Endothelial cell of umbilical vein (primary cell): ENCODE results near the gene RRP1. TPM values are rescaled to one million over a fixed set of nuclear protein-coding genes. Genes with fewer than 3 reads are reported as not detected.

Experiments
- BruUV-seq: library from RNA; stranded (reverse); fragments of 400-500 nt; replicated peaks from 2 replicates; lab custom pipeline; 2021; lab: Mats Ljungman, UMichigan
- CTCF ChIA-PET: fragments of 300-600, 350-600 bp; sonication (Branson Sonifier 250); formaldehyde crosslinking; loops from one replicate; lab custom pipeline; 2021; ENCODE audit warnings: antibody characterized with exemption, inconsistent platforms; lab: Charles Lee
- POLR2A ChIA-PET: fragments of 300-600, 350-600 bp; sonication (Branson Sonifier 250); formaldehyde crosslinking; loops from one replicate; lab custom pipeline; 2021; ENCODE audit warnings: antibody characterized with exemption, inconsistent platforms; lab: Charles Lee
- DNase-seq: peaks from one replicate; pipeline ENCODE4 v3.0.0-alpha.2; 2011; ENCODE audit warnings: low read depth, low spot score
- FAIRE-seq: peaks from 2 replicates; lab custom pipeline; 2011; peaks lifted over from hg19 to GRCh38; lab: Jason Lieb, UNC
- H2AFZ ChIP-seq: 2 replicates; pipeline ENCODE4 v1.6.0; 2012; ENCODE audit warnings: low read depth, low read length, control low read depth, inconsistent platforms
- H3K27ac ChIP-seq: 2 replicates; pipeline ENCODE4 v1.5.1; 2011; ENCODE audit warnings: low read depth, mild to moderate bottlenecking, control low read depth, low read length, moderate library complexity; ENCODE audit not compliant: insufficient read depth
- H3K27me3 ChIP-seq, 2 experiments: 2 replicates each; pipeline versions ENCODE4 v1.6.0 to v1.6.1; 2011; ENCODE audit warnings: low read length in 2 of 2, mixed read lengths in 1 of 2; ENCODE audit not compliant: control insufficient read depth in 2 of 2, insufficient read depth in 2 of 2
- H3K36me3 ChIP-seq, 2 experiments: 2 replicates in 1 of 2; 3 replicates in 1 of 2; pipeline ENCODE4 v1.5.1; 2011; ENCODE audit warnings: low read length in 2 of 2, mild to moderate bottlenecking in 1 of 2, moderate library complexity in 1 of 2; ENCODE audit not compliant: control insufficient read depth in 2 of 2, insufficient read depth in 2 of 2; ENCODE audit errors: extremely low read depth in 1 of 2
- H3K4me1 ChIP-seq: 3 replicates; pipeline ENCODE4 v1.5.1; 2011; ENCODE audit warnings: mild to moderate bottlenecking, low read length; ENCODE audit not compliant: control insufficient read depth, insufficient read depth; ENCODE audit errors: extremely low read depth
- H3K4me2 ChIP-seq: 2 replicates; pipeline ENCODE4 v1.6.1; 2011; ENCODE audit warnings: low read length, control low read depth, mixed read lengths; ENCODE audit not compliant: insufficient read depth
- H3K4me3 ChIP-seq, 3 experiments: fragments of 200-600 bp in 1 of 3; sonication (generic), shearing (Covaris generic) in 1 of 3; replicated peaks in 1 of 3; 2 replicates each; pipeline ENCODE4 v1.5.1; 2011 to 2016; ENCODE audit warnings: control low read depth in 3 of 3, low read length in 3 of 3, mild to moderate bottlenecking in 2 of 3, inconsistent platforms in 1 of 3, low read depth in 1 of 3, moderate library complexity in 1 of 3; ENCODE audit not compliant: insufficient read depth in 1 of 3
- H3K79me2 ChIP-seq: 2 replicates; pipeline ENCODE4 v1.6.0; 2012; ENCODE audit warnings: low read length, inconsistent platforms; ENCODE audit not compliant: control insufficient read depth, insufficient read depth
- H3K9ac ChIP-seq: replicated peaks from 2 replicates; pipeline ENCODE3; 2011; ENCODE audit warnings: low read length, control low read depth; ENCODE audit not compliant: insufficient read depth; ENCODE audit errors: extremely low read depth
- H3K9me1 ChIP-seq: replicated peaks from 3 replicates; pipeline ENCODE4 v1.6.0; 2011; ENCODE audit warnings: mild to moderate bottlenecking, low read length; ENCODE audit not compliant: control insufficient read depth, insufficient read depth; ENCODE audit errors: extremely low read depth
- H3K9me3 ChIP-seq: replicated peaks from 2 replicates; pipeline ENCODE4 v1.5.1; 2012; ENCODE audit warnings: low read length, inconsistent platforms; ENCODE audit not compliant: control insufficient read depth, insufficient read depth
- H4K20me1 ChIP-seq: replicated peaks from 2 replicates; pipeline ENCODE3; 2011; ENCODE audit warnings: mild to moderate bottlenecking, low read length; ENCODE audit not compliant: control insufficient read depth, insufficient read depth; ENCODE audit errors: extremely low read depth
- CTCF ChIP-seq, 2 donors: IDR thresholded peaks; 1 replicate in 1 of 2; 2 replicates in 1 of 2; pipeline ENCODE4 v1.5.1; 2011; ENCODE audit warnings: low read length in 2 of 2, mild to moderate bottlenecking in 2 of 2, moderate library complexity in 2 of 2, control low read depth in 1 of 2, inconsistent platforms in 1 of 2, low read depth in 1 of 2; ENCODE audit not compliant: insufficient read depth in 1 of 2; ENCODE audit errors: extremely low read depth in 1 of 2
- EZH2 ChIP-seq: IDR thresholded peaks from 2 replicates; pipeline ENCODE4 v1.6.1; 2012; ENCODE audit warnings: borderline replicate concordance, low read depth, mild to moderate bottlenecking, moderate library complexity, low read length, inconsistent platforms; ENCODE audit not compliant: severe bottlenecking
- FOS ChIP-seq: IDR thresholded peaks from 2 replicates; pipeline ENCODE4 v1.6.1; 2011; ENCODE audit warnings: mild to moderate bottlenecking, low read length, moderate library complexity, borderline replicate concordance; ENCODE audit not compliant: insufficient read depth
- GATA2 ChIP-seq: IDR thresholded peaks from 2 replicates; pipeline ENCODE4 v1.7.0; 2011; ENCODE audit warnings: low read depth, mild to moderate bottlenecking, moderate library complexity, mixed read lengths, low read length; ENCODE audit not compliant: insufficient read length, insufficient read depth
- JUN ChIP-seq: IDR thresholded peaks from 2 replicates; pipeline ENCODE4 v1.6.1; 2011; ENCODE audit warnings: borderline replicate concordance, low read depth; ENCODE audit not compliant: insufficient read length, insufficient read depth
- MAX ChIP-seq: IDR thresholded peaks from 2 replicates; pipeline ENCODE4 v1.6.1; 2011; ENCODE audit not compliant: insufficient read depth, insufficient read length
- MYC ChIP-seq: IDR thresholded peaks from one replicate; pipeline ENCODE4 v1.6.1; 2011; ENCODE audit warnings: mild to moderate bottlenecking, low read depth, low read length
- POLR2A ChIP-seq: IDR thresholded peaks from 2 replicates; pipeline ENCODE4 v1.6.1; 2012; ENCODE audit warnings: low read depth, mild to moderate bottlenecking, control low read depth, low read length
- POLR2AphosphoS5 ChIP-seq: IDR thresholded peaks from 2 replicates; pipeline ENCODE4 v1.6.1; 2012; ENCODE audit warnings: low read depth, mild to moderate bottlenecking, control low read depth, low read length, moderate library complexity; ENCODE audit not compliant: insufficient read depth
- dilution Hi-C: fragments of 300-500 bp; cut with MboI; formaldehyde crosslinking; loops from one replicate; pipeline ENCODE4 v1.15.0; 2019; ENCODE audit warnings: low sequenced_read_pairs; ENCODE audit not compliant: extremely low pct_ligation_motif_present
- intact Hi-C: fragments of 100-400 bp; cut with micrococcal nuclease; formaldehyde crosslinking; loops from one replicate; pipeline ENCODE4 v1.10.0; 2022
- polyA plus RNA-seq, 4 experiments: library from polyadenylated mRNA; depleted of rRNA in 3 of 4; stranded (reverse) in 3 of 4; unstranded in 1 of 4; fragments of >200 nt; gene quantifications; 2 replicates each; pipeline versions ENCODE4 v1.2.1 to v1.2.3, GENCODE V29; 2011 to 2012; ENCODE audit warnings: missing spikeins in 1 of 4
- total RNA-seq: library from RNA; stranded (reverse); gene quantifications from 2 replicates; pipeline ENCODE4 v1.2.3, GENCODE V29; 2021

Gene RRP1
- total and polyA plus RNA-seq, 2 donors (not counting 3 experiments of a cell fraction or from before 2014, with no cell fraction given) = 15.2 to 36.3 TPM

DNA sequence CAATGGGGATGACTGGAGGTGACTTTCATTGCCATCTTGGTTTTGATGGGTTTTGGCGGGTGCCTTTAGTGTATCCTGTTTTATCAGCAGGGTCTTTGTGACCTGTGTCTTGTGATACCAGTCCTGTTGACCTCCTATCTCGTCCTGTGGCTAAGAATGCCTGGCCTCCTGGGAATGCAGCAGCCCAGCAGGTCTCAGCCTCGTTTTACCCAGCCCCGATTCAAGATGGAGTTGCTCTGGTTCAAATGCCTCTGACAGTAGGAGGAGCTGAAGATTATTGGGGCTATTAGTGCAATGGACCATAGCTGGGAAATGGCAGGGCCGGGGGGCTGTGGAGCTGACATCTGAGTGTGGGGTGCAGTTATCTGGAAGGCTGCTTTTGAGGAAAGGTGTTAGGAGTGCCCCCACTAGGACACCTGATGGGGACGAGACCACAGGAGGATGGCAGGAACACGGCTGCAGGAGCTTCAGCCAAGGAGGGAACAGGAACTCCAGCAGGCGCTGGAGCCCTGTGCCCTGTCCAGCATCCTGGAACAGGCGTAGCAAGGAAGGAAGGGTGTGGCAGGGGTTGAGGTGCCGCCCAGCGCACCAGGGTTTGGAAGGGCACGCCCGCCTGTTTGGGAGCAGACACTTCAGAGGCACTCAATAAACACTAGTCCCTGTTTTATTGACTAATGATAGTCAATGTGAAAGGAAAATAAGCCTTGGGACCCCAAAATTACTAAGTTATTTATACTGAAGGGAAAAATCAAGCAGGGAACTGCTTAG, 60.3 kb downstream of the RRP1 start:
- FAIRE-seq = no peak

More for the DNA sequence above, 60.3 kb downstream of the RRP1 start:
- no peaks in the 10 kb centered on the region for H3K79me2 ChIP-seq
- no peak overlapping the region for H3K4me3 ChIP-seq
- no peak overlapping the region for H3K4me2 ChIP-seq
- no peak overlapping the region for H3K9ac ChIP-seq
- no peak for DNase-seq
- no peaks in the 10 kb centered on the region for H3K9me1 ChIP-seq
- ChIA-PET POLR2A (no interaction called here), CTCF (interaction anchor here (1.3 kb wide), 1 partner anchor 18 kb away, joined by 5 read pairs; no protein-coding TSS in a partner anchor)
- TF ChIP-seq EZH2 (no peak), POLR2AphosphoS5 (no peak), MAX (no peak), FOS (no peak), JUN (no peak), CTCF (IDR thresholded peaks at IDR 0.05; ENCODE audit: extremely low read depth in 1 of 2, insufficient read depth in 1 of 2, low read depth in 1 of 2, low read length in 2 of 2) (no peak), MYC (no peak), POLR2A (no peak), GATA2 (no peak)
- H3K4me1 ChIP-seq = no peaks in the 10 kb centered on the region
- BruUV-seq = no TSS peak
- dilution Hi-C loops (no loop called here), intact Hi-C loops (no loop called here)
- no peak overlapping the region for H3K27ac ChIP-seq
- no peaks in the 10 kb centered on the region for H3K36me3 ChIP-seq
- H2AFZ ChIP-seq = no peak overlapping the region
- H4K20me1 ChIP-seq = no peaks in the 10 kb centered on the region
- H3K27me3 ChIP-seq = no peaks in the 10 kb centered on the region
- H3K9me3 ChIP-seq = no peaks in the 10 kb centered on the region
